Measurements from ENCODE around the gene RNF10.

- TF ChIP-seq CTCF (IDR thresholded peaks at IDR 0.05; ENCODE audit: low read depth, low read length) (no peak), EZH2phosphoT487 (IDR thresholded peaks at IDR 0.05; ENCODE audit: low read depth) (no peak)
These were observed 4.4 kb downstream of the RNF10 start for GRCh38 chr12:120538281-120539156.
